Kidney (tissue), 14 donors: ENCODE data around the gene MYBPH. TPM values are rescaled to one million over a fixed set of nuclear protein-coding genes. Genes with fewer than 3 reads are reported as not detected.

ENCODE experiments used
- DNase-seq, 5 donors: peaks; one replicate each; pipeline ENCODE4 v3.0.0-alpha.2; 2013 to 2020
- FAIRE-seq: peaks from 2 replicates; lab custom pipeline; 2012; peaks lifted over from hg19 to GRCh38; lab: Jason Lieb, UNC
- H3K27ac ChIP-seq, 2 donors: one replicate each; pipeline ENCODE4 v1.7.0; 2013; ENCODE audit warnings: low read depth in 2 of 2, low read length in 2 of 2, inconsistent platforms in 1 of 2
- H3K27me3 ChIP-seq: one replicate; pipeline ENCODE4 v1.7.1; 2013; ENCODE audit warnings: low read length, inconsistent platforms; ENCODE audit not compliant: control insufficient read depth, insufficient read depth
- H3K36me3 ChIP-seq, 3 donors: one replicate each; pipeline versions ENCODE4 v1.7.0 to v1.7.1; 2013; ENCODE audit warnings: low read length in 3 of 3, control low read depth in 1 of 3, inconsistent platforms in 1 of 3; ENCODE audit not compliant: insufficient read depth in 3 of 3, control insufficient read depth in 2 of 3
- H3K4me1 ChIP-seq, 3 donors: one replicate each; pipeline versions ENCODE4 v1.7.0 to v1.7.1; 2013; ENCODE audit warnings: low read length in 3 of 3, inconsistent platforms in 1 of 3, low read depth in 1 of 3; ENCODE audit not compliant: control insufficient read depth in 2 of 3, insufficient read depth in 2 of 3
- H3K4me3 ChIP-seq, 3 donors: one replicate each; pipeline versions ENCODE4 v1.7.0 to v1.8.1; 2013; ENCODE audit warnings: low read length in 3 of 3, control low read depth in 1 of 3, inconsistent platforms in 1 of 3
- H3K9ac ChIP-seq, 3 donors: one replicate each; pipeline versions ENCODE4 v1.7.0 to v1.7.1; 2013; ENCODE audit warnings: low read length in 3 of 3, control low read depth in 1 of 3, inconsistent platforms in 1 of 3
- H3K9me3 ChIP-seq, 3 donors: one replicate each; pipeline versions ENCODE4 v1.7.0 to v1.7.1; 2013; ENCODE audit warnings: low read length in 3 of 3, control low read depth in 1 of 3, inconsistent platforms in 1 of 3; ENCODE audit not compliant: control insufficient read depth in 2 of 3, insufficient read depth in 1 of 3
- CTCF ChIP-seq: IDR thresholded peaks from 3 replicates; pipeline ENCODE4 v1.5.1; 2012; ENCODE audit warnings: mild to moderate bottlenecking, moderate library complexity, borderline replicate concordance; ENCODE audit not compliant: insufficient read depth; ENCODE audit errors: extremely low read depth
- intact Hi-C: fragments of 100-400 bp; cut with DNase I; formaldehyde crosslinking; loops from one replicate; pipeline ENCODE4 v1.11.1; 2022
- polyA plus RNA-seq: library from polyadenylated mRNA; stranded (reverse); fragments of 350-450 nt; fragmentation: Illumina TruSeq; extraction: RNeasy Lipid Tissue Mini Kit (QIAGEN cat#74804); gene quantifications from one replicate; pipeline ENCODE4 v1.2.3, GENCODE V29; 2014; ENCODE audit warnings: low read depth, low replicate concordance; ENCODE audit not compliant: insufficient read depth
- total RNA-seq: library from RNA; stranded (reverse); fragmentation: NEBNext Ultra II Directional; extraction: Animal tissue kit (Norgen Biotek cat#: 25700); gene quantifications from one replicate; pipeline ENCODE4 v1.2.1, GENCODE V29; 2021
- donor health status: control.
- donor health status: control.
- donor health status: control.
- donor health status: control.
- donor health status: control.
- donor health status: DM: yes; HTN: yes; CAD: no.
- donor health status: Normal renal cell carcinoma (clear cell type).

Gene MYBPH
- total and polyA plus RNA-seq, 2 donors from 2014 or later = 2.3 TPM; not detected in 1

GRCh38 chr1:203199002-203199401 is 23.4 kb upstream of the MYBPH start:
- DNase-seq (no peak), FAIRE-seq (no peak)
- Histone ChIP-seq H3K4me1 (no peaks in the 10 kb centered on the region), H3K27me3 (no peaks in the 10 kb centered on the region), H3K9me3 (no peaks in the 10 kb centered on the region), H3K9ac (no peak overlapping the region), H3K36me3 (no peaks in the 10 kb centered on the region), H3K4me3 (no peak overlapping the region), H3K27ac (no peak overlapping the region)
- TF ChIP-seq CTCF = no peak
- intact Hi-C loops = no loop called here

DNA sequence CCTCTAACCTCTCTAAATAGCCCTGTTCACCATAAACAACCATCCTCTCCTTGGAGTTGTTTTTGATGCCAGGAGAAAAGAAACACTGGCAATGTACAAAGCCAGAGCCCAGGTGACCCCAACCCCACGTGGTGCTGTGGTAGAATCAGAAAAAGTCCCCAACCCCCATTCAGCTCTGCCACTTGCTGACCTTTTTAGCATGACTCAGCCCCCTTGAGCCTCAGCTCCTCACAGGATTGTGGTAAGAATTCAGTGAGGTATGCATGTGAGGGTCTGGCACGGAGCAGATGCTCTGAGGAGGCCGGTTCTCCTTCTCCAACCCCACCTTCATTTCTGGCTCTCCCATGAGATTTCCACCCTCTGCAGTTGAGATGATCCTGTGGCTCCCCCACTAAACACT is 22.0 kb upstream of the MYBPH start:
- Histone ChIP-seq H3K27me3 (no peaks in the 10 kb centered on the region), H3K4me3 (no peak overlapping the region), H3K27ac (no peak overlapping the region), H3K36me3 (no peaks in the 10 kb centered on the region), H3K4me1 (no peaks in the 10 kb centered on the region), H3K9me3 (no peaks in the 10 kb centered on the region), H3K9ac (no peak overlapping the region)
- FAIRE-seq (no peak), DNase-seq (no peak)
- no peak for TF ChIP-seq CTCF
- intact Hi-C loops = no loop called here

DNA sequence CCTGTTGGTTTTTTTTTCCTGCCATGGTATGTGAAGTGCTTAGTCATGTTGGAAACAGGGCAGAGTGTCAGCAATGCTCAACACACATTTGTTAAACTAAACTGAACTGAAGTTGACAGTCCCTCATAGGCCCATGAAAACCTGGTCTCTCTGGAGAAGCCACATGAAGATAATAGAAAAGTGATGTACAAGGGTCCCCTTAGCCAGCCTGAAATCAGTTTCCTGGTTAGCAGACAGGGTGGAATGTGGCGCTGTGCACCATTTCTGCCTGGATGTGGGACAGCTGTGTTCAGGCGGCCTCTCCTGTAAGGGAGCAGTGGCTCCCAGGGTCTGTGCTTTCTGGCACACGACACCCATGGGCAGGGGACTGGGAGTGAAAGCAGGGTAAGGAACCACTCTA is 20.7 kb upstream of the MYBPH start:
- intact Hi-C loops = no loop called here
- no peak for DNase-seq
- no peak overlapping the region for H3K9ac ChIP-seq
- no peak overlapping the region for H3K4me3 ChIP-seq
- H3K36me3 ChIP-seq = no peaks in the 10 kb centered on the region
- H3K4me1 ChIP-seq = no peaks in the 10 kb centered on the region
- no peak for TF ChIP-seq CTCF
- no peaks in the 10 kb centered on the region for H3K9me3 ChIP-seq
- H3K27ac ChIP-seq = no peak overlapping the region
- FAIRE-seq = no peak
- H3K27me3 ChIP-seq = no peaks in the 10 kb centered on the region

DNA sequence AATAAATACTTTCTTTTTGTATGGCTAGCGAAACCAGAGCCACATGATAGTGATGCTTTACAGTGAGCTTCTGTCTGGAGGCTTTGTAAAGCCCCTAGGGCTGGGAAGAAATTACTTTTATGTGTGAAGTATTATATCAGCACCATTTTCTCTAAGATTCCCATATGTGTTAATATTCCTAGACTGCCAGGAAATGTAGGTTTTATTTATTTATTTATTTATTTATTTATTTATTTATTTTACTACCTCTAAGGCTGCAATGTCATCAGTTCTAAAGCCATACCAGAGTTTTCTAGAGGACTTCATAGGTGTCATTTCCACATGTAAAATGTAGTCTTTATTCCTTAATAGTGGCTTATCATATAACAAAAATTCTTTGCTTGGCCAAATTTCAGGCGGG is 15.3 kb upstream of the MYBPH start:
- Histone ChIP-seq H3K36me3 (no peaks in the 10 kb centered on the region), H3K9me3 (no peaks in the 10 kb centered on the region), H3K4me1 (peaks cover 0 to 4% (median 3%) of the 10 kb centered on the region in 3 donors), H3K4me3 (no peak overlapping the region), H3K27ac (no peak overlapping the region), H3K9ac (no peak overlapping the region), H3K27me3 (no peaks in the 10 kb centered on the region)
- DNase-seq (no peak), FAIRE-seq (no peak)
- no peak for TF ChIP-seq CTCF
- intact Hi-C loops = no loop called here
